Naive B cell (primary cell): ENCODE data around the gene CLASP1. TPM values are rescaled to one million over a fixed set of nuclear protein-coding genes. Genes with fewer than 3 reads are reported as not detected.

Source experiments
- ATAC-seq, 2 donors: fragments of 150-1000 bp; cut with Tn5 transposase; 2 replicates each; pipeline ENCODE4 v1.10.0; 2021; ENCODE audit warnings: low read depth in 2 of 2, mild to moderate bottlenecking in 2 of 2, moderate library complexity in 2 of 2
- DNase-seq: peaks from one replicate; pipeline ENCODE4 v3.0.0; 2022
- H3K27ac Mint-ChIP-seq, 6 donors: one replicate each; pipeline ENCODE4 v1.8.0; 2020 to 2022; ENCODE audit warnings: mild to moderate bottlenecking in 6 of 6, mixed read lengths in 6 of 6, moderate library complexity in 5 of 6, inconsistent platforms in 2 of 6
- H3K27me3 Mint-ChIP-seq, 3 donors: one replicate each; pipeline ENCODE4 v1.8.0; 2021 to 2022; ENCODE audit warnings: mixed read lengths in 3 of 3, mild to moderate bottlenecking in 1 of 3
- H3K36me3 Mint-ChIP-seq, 2 donors: one replicate each; pipeline ENCODE4 v1.8.0; 2020 to 2022; ENCODE audit warnings: mixed read lengths in 2 of 2, inconsistent platforms in 1 of 2, mild to moderate bottlenecking in 1 of 2
- H3K4me1 Mint-ChIP-seq, 3 donors: one replicate each; pipeline ENCODE4 v1.8.0; 2020 to 2022; ENCODE audit warnings: mixed read lengths in 3 of 3, inconsistent platforms in 1 of 3, mild to moderate bottlenecking in 1 of 3, moderate library complexity in 1 of 3
- H3K4me3 Mint-ChIP-seq, 8 donors: one replicate each; pipeline ENCODE4 v1.8.0; 2020 to 2022; ENCODE audit warnings: mild to moderate bottlenecking in 8 of 8, mixed read lengths in 8 of 8, moderate library complexity in 8 of 8, inconsistent platforms in 2 of 8
- H3K9me3 Mint-ChIP-seq, 7 donors: one replicate each; pipeline ENCODE4 v1.8.0; 2020 to 2022; ENCODE audit warnings: mixed read lengths in 7 of 7, mild to moderate bottlenecking in 5 of 7, inconsistent platforms in 2 of 7, moderate library complexity in 1 of 7
- polyA plus RNA-seq, 6 donors: library from polyadenylated mRNA; unstranded; fragments of 300-500 nt; fragmentation: Illumina TruSeq; gene quantifications; one replicate each; pipeline ENCODE4 v1.2.3, GENCODE V29; 2021; ENCODE audit warnings: low read depth in 6 of 6

The CLASP1 gene
- polyA plus RNA-seq, 6 donors from 2014 or later = 4.6 to 24.1 (median 13.5) TPM

- DNase-seq (no peak), ATAC-seq (no peak)
- Mint-ChIP-seq H3K4me3 (no peak overlapping the region), H3K4me1 (peaks cover 8 to 24% (median 13%) of the 10 kb centered on the region in 3 donors), H3K9me3 (peaks cover 0 to 5% (median 0%) of the 10 kb centered on the region in 7 donors), H3K36me3 (peaks cover 32 to 55% of the 10 kb centered on the region in 2 donors), H3K27ac (peak overlapping the region in 2 of 6 donors; percentile 5 to 24), H3K27me3 (no peaks in the 10 kb centered on the region)
Observed at GRCh38 chr2:121510857-121511256, 138.4 kb downstream of the CLASP1 start.

GRCh38 chr2:121506621-121507020, 142.6 kb downstream of the CLASP1 start:
- peak overlapping the region in 2 of 6 donors; percentile 40 to 71 for H3K27ac Mint-ChIP-seq
- H3K4me1 Mint-ChIP-seq = peaks cover 8 to 31% (median 13%) of the 10 kb centered on the region in 3 donors
- H3K4me3 Mint-ChIP-seq = peak overlapping the region in 1 of 8 donors; percentile 33
- H3K36me3 Mint-ChIP-seq = peaks cover 46 to 64% of the 10 kb centered on the region in 2 donors
- H3K9me3 Mint-ChIP-seq = peaks cover 0 to 5% (median 0%) of the 10 kb centered on the region in 7 donors
- no peaks in the 10 kb centered on the region for H3K27me3 Mint-ChIP-seq
- ATAC-seq (no peak), DNase-seq (no peak)

DNA sequence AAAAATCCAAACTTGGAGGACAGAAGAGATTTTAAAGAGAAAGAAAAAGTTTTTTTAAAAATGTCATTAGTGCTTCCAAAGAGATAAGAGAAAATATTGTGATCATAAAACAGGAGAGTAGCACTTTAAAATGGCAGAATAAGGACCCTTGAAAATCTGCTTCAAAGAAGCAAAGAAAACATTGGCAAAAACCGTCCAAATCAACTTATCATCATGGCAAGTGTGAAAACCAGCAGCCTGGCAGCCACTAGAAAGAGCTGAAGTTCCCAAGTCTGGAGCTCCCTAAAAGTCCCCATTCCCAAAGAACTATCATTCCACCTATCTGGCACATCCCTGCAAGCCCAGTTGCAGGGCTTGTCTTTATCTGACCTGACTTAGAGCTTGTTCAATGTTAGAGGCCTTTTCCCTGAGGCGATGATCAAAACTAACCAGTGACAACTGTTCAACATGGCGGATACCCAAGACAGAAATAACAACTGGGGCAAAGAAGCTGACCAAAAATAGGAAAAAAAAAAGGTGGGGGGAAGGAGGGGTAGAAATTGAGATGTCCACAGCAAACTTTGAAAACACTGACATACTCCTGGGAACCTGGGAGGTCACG, 143.2 kb downstream of the CLASP1 start:
- peaks cover 0 to 5% (median 0%) of the 10 kb centered on the region in 7 donors for H3K9me3 Mint-ChIP-seq
- peaks cover 8 to 29% (median 13%) of the 10 kb centered on the region in 3 donors for H3K4me1 Mint-ChIP-seq
- H3K27me3 Mint-ChIP-seq = no peaks in the 10 kb centered on the region
- H3K4me3 Mint-ChIP-seq = no peak overlapping the region
- DNase-seq (no peak), ATAC-seq (no peak)
- H3K36me3 Mint-ChIP-seq = peaks cover 50 to 65% of the 10 kb centered on the region in 2 donors
- peak overlapping the region in 2 of 6 donors; percentile 15 to 71 for H3K27ac Mint-ChIP-seq

GRCh38 chr2:121505005-121505404, 144.3 kb downstream of the CLASP1 start:
- DNase-seq = no peak
- H3K4me3 Mint-ChIP-seq = no peak overlapping the region
- peaks cover 0 to 9% (median 3%) of the 10 kb centered on the region in 7 donors for H3K9me3 Mint-ChIP-seq
- no peak overlapping the region for H3K27ac Mint-ChIP-seq
- no peaks in the 10 kb centered on the region for H3K27me3 Mint-ChIP-seq
- peaks cover 54 to 65% of the 10 kb centered on the region in 2 donors for H3K36me3 Mint-ChIP-seq
- no peak for ATAC-seq
- peaks cover 8 to 28% (median 13%) of the 10 kb centered on the region in 3 donors for H3K4me1 Mint-ChIP-seq

GRCh38 chr2:121504316-121504715, 144.9 kb downstream of the CLASP1 start:
- no peak for DNase-seq
- H3K27me3 Mint-ChIP-seq = no peaks in the 10 kb centered on the region
- H3K9me3 Mint-ChIP-seq = peaks cover 0 to 11% (median 5%) of the 10 kb centered on the region in 7 donors
- H3K36me3 Mint-ChIP-seq = peaks cover 56 to 68% of the 10 kb centered on the region in 2 donors
- ATAC-seq = no peak
- H3K4me3 Mint-ChIP-seq = no peak overlapping the region
- peak overlapping the region in 2 of 6 donors; percentile 7 to 65 for H3K27ac Mint-ChIP-seq
- peaks cover 8 to 28% (median 13%) of the 10 kb centered on the region in 3 donors for H3K4me1 Mint-ChIP-seq

DNA sequence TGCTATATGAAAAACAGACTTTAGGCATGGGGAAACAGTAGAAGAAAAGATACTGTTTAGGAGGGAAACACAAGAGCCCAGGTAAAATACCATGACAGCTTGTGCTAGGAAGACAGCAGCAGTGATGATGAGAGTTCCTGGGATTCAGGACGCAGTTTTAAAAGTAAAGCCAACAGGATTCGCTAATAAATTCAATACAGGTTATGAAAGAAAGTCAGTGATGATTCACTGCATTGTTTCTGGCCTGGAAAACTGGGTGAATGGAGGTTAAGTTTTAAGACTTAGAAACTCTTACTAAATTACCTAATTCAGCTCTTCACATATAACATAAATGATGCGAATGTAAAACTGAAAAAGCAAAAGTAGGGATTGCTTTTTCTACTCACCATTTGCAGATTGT, 146.5 kb downstream of the CLASP1 start:
- peaks cover 59 to 63% of the 10 kb centered on the region in 2 donors for H3K36me3 Mint-ChIP-seq

GRCh38 chr2:121502246-121502645, 147.0 kb downstream of the CLASP1 start:
- Mint-ChIP-seq H3K4me3 (no peak overlapping the region), H3K4me1 (peaks cover 8 to 22% (median 12%) of the 10 kb centered on the region in 3 donors), H3K36me3 (peaks cover 56 to 58% of the 10 kb centered on the region in 2 donors), H3K27me3 (no peaks in the 10 kb centered on the region), H3K9me3 (peaks cover 0 to 6% (median 4%) of the 10 kb centered on the region in 7 donors), H3K27ac (peak overlapping the region in 2 of 6 donors; percentile 27 to 71)
- DNase-seq = no peak
- ATAC-seq = no peak

More for the DNA sequence above, 146.5 kb downstream of the CLASP1 start:
- peaks cover 8 to 28% (median 13%) of the 10 kb centered on the region in 3 donors for H3K4me1 Mint-ChIP-seq
- ATAC-seq = no peak
- peaks cover 0 to 6% (median 4%) of the 10 kb centered on the region in 7 donors for H3K9me3 Mint-ChIP-seq
- H3K27me3 Mint-ChIP-seq = no peaks in the 10 kb centered on the region
- no peak overlapping the region for H3K4me3 Mint-ChIP-seq
- no peak for DNase-seq
- no peak overlapping the region for H3K27ac Mint-ChIP-seq

GRCh38 chr2:121501554-121501953, 147.7 kb downstream of the CLASP1 start:
- H3K36me3 Mint-ChIP-seq = peaks cover 51 to 59% of the 10 kb centered on the region in 2 donors
- no peak overlapping the region for H3K27ac Mint-ChIP-seq
- DNase-seq = no peak
- no peak overlapping the region for H3K4me3 Mint-ChIP-seq
- ATAC-seq = no peak
- no peaks in the 10 kb centered on the region for H3K27me3 Mint-ChIP-seq
- H3K9me3 Mint-ChIP-seq = peaks cover 0 to 6% (median 4%) of the 10 kb centered on the region in 7 donors
- H3K4me1 Mint-ChIP-seq = peaks cover 4 to 15% (median 5%) of the 10 kb centered on the region in 3 donors

DNA sequence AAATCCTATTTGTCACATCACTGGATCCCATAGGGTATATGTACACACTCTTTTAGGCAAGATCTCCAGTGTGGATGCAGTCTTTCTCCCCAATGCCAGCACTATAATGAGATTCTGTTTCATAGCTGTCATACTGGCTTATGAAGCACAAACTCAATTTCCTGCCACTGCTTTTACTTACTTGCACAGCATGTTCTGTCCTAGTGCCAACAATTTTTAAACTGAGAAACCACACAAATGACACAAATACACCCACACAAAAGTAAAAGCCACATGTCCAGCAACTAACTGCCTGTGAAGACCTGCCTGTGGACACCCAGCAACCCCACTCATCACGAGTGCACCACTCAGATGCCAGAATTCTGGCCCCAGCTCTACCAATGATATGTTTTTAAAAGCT, 148.2 kb downstream of the CLASP1 start:
- ATAC-seq = no peak
- Mint-ChIP-seq H3K27me3 (no peaks in the 10 kb centered on the region), H3K4me3 (no peak overlapping the region), H3K27ac (peak overlapping the region in 1 of 6 donors; percentile 26), H3K9me3 (peaks cover 0 to 6% (median 4%) of the 10 kb centered on the region in 7 donors), H3K4me1 (peaks cover 0 to 13% (median 0%) of the 10 kb centered on the region in 3 donors), H3K36me3 (peaks cover 46 to 59% of the 10 kb centered on the region in 2 donors)
- no peak for DNase-seq

GRCh38 chr2:121498731-121499130, 150.5 kb downstream of the CLASP1 start:
- peaks cover 0 to 6% (median 4%) of the 10 kb centered on the region in 7 donors for H3K9me3 Mint-ChIP-seq
- no peak overlapping the region for H3K4me3 Mint-ChIP-seq

DNA sequence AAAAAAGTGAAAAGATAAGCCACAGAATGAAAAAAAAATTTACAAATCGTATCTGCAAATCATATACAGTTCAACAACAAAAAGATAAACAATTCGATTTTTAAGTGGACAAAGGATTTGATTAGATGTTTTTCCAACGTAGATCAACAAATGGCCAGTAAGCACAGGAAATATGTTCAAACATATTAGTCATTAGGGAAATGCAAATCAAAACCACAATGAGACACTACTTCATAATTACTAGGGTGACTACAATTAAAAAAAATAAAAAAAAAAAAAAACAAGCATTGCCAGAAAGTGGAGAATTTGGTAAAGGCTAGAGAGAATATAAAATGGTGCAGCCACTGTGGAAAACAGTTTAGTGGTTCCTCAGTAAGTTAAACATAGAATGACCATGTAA, 156.9 kb downstream of the CLASP1 start:
- DNase-seq = no peak
- Mint-ChIP-seq H3K36me3 (peaks cover 15 to 16% of the 10 kb centered on the region in 2 donors), H3K27ac (no peak overlapping the region), H3K27me3 (no peaks in the 10 kb centered on the region), H3K9me3 (no peaks in the 10 kb centered on the region), H3K4me3 (no peak overlapping the region), H3K4me1 (peaks cover 7 to 31% (median 23%) of the 10 kb centered on the region in 3 donors)
- ATAC-seq = no peak

More at GRCh38 chr2:121498731-121499130, 150.5 kb downstream of the CLASP1 start:
- Mint-ChIP-seq H3K36me3 (peaks cover 45 to 54% of the 10 kb centered on the region in 2 donors), H3K27ac (peak overlapping the region in 1 of 6 donors; percentile 11), H3K4me1 (peaks cover 6 to 22% (median 7%) of the 10 kb centered on the region in 3 donors), H3K27me3 (no peaks in the 10 kb centered on the region)
- no peak for DNase-seq
- no peak for ATAC-seq

DNA sequence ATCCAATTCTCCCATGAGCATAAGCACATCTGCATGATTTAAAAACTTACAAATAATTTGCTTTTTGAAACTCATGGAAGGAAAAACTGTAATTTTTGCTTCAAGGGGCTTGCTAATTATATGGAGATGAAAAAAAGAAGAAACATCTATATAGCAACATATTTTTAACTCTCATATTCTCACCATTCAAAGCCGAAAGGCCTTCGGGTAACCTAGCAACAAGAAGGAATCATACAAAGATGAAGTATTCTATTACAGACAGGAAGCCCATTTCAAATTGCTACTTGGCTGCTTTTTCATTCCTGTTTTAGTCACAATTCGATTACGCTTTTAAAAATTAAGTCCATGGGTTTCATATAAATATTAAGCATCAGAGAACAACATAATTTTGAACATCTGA, 157.7 kb downstream of the CLASP1 start:
- Mint-ChIP-seq H3K4me3 (no peak overlapping the region), H3K4me1 (peaks cover 7 to 31% (median 23%) of the 10 kb centered on the region in 3 donors), H3K9me3 (no peaks in the 10 kb centered on the region), H3K27ac (peak overlapping the region in 1 of 6 donors; percentile 16), H3K36me3 (peaks cover 11 to 15% of the 10 kb centered on the region in 2 donors), H3K27me3 (no peaks in the 10 kb centered on the region)
- DNase-seq = no peak
- no peak for ATAC-seq

DNA sequence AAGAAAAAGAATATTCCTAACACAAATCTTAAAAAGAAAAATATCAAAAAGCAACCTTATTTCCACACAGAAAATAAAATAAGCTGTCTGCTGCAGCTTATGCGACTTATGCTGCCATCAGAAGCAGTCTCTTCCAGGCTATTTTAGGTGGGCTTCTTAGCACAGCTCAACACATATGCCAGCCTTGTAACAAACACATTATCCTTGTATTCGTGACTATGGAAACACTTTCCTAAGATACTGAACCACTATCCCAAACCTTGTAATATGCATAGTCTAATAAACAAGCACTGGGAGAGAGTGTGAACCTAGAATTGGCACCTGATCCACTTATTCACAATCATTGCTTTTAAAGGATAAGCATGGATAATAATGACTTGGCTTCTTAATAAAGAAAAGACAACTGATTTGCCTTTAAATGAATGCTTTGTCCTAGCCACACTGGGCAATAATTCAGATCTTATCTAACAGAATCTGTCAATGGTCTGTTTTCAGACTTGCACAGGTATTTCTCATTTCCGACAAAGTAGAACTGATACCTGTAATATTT, 158.6 kb downstream of the CLASP1 start:
- no peak for DNase-seq
- Mint-ChIP-seq H3K9me3 (no peaks in the 10 kb centered on the region), H3K36me3 (peaks cover 11 to 15% of the 10 kb centered on the region in 2 donors), H3K27ac (no peak overlapping the region), H3K4me3 (no peak overlapping the region), H3K27me3 (no peaks in the 10 kb centered on the region), H3K4me1 (peaks cover 7 to 27% (median 25%) of the 10 kb centered on the region in 3 donors)
- ATAC-seq = no peak
